Measurements from ENCODE around the gene FANCD2.
"Not testable (repeated sequence)": the region's sequence is repeated elsewhere in the genome, so short reads cannot be mapped to it uniquely, and the experiment has no call there.

DNA sequence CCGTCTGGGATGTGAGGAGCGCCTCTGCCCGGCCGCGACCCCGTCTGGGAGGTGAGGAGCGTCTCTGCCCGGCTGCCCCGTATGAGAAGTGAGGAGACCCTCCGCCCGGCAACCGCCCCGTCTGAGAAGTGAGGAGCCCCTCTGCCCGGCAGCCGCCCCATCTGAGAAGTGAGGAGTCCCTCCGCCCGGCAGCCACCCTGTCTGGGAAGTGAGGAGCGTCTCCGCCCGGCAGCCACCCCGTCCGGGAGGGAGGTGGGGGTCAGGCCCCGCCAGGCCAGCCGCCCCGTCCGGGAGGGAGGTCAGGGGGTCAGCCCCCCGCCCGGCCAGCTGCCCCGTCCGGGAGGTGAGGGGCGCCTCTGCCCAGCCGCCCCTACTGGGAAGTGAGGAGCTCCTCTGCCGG, 43.8 kb downstream of the FANCD2 start:
- TF ChIP-seq, protein P1, sequence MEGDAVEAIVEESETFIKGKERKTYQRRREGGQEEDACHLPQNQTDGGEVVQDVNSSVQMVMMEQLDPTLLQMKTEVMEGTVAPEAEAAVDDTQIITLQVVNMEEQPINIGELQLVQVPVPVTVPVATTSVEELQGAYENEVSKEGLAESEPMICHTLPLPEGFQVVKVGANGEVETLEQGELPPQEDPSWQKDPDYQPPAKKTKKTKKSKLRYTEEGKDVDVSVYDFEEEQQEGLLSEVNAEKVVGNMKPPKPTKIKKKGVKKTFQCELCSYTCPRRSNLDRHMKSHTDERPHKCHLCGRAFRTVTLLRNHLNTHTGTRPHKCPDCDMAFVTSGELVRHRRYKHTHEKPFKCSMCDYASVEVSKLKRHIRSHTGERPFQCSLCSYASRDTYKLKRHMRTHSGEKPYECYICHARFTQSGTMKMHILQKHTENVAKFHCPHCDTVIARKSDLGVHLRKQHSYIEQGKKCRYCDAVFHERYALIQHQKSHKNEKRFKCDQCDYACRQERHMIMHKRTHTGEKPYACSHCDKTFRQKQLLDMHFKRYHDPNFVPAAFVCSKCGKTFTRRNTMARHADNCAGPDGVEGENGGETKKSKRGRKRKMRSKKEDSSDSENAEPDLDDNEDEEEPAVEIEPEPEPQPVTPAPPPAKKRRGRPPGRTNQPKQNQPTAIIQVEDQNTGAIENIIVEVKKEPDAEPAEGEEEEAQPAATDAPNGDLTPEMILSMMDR (IDR thresholded peaks at IDR 0.05) = not testable (repeated sequence)
- not testable (repeated sequence) for TF ChIP-seq ZFX (IDR thresholded peaks at IDR 0.05; ENCODE audit: borderline replicate concordance)
